ENCODE measurements around the gene KCNN2. TPM values are rescaled to one million over a fixed set of nuclear protein-coding genes. Genes with fewer than 3 reads are reported as not detected.

Gene KCNN2
- total RNA-seq (2022; extraction: Qiagen RNA extraction; ENCODE audit: low read depth): 0.10 to 0.24 TPM (median 0.17 TPM) in 4 of 5 replicates, not detected in the other

DNA sequence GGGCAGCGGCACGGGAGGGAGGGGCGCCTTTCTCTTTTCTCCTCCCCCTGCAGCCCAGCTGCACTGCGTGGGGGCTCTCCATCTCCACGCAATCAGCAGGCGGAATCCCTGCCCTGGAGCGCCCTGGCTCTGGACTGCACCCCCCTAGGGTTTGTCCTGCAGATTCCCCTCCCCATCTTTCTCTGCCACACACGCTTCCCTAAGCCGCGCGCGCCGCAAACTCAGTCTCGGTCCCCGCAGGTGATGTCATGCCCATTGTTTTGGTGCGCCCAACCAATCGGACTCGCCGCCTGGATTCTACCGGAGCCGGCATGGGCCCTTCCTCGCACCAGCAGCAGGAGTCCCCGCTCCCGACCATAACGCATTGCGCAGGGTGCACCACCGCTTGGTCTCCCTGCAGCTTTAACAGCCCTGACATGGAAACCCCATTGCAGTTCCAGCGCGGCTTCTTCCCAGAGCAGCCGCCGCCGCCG is at the start of gene KCNN2:
Gene KCNN2, plus strand, starts transcription at position 347 of the 473 bp plus-strand sequence. Its CDS starts 70 bp downstream, at position 417.

